ENCODE results near the gene SCO2.

The SCO2 gene

DNA sequence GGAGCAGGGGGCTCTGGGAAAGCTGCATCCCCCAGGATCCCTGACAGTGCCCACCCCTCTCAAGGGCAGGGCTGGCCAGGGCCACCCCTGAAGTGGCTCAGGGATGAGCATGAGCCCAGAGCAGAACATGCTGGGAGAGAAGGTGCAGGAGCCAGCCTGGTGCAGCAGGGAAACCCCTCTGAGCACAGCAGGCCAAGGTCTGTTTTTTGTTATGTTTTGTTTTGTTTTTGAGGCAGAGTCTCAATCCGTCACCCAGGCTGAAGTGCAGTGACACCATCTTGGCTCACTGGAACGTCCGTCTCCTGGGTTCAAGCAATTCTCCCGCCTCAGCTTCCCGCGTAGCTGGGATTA, 49.8 kb downstream of the SCO2 start:
- no peak for TF ChIP-seq TEAD4 (IDR thresholded peaks at IDR 0.05)

DNA sequence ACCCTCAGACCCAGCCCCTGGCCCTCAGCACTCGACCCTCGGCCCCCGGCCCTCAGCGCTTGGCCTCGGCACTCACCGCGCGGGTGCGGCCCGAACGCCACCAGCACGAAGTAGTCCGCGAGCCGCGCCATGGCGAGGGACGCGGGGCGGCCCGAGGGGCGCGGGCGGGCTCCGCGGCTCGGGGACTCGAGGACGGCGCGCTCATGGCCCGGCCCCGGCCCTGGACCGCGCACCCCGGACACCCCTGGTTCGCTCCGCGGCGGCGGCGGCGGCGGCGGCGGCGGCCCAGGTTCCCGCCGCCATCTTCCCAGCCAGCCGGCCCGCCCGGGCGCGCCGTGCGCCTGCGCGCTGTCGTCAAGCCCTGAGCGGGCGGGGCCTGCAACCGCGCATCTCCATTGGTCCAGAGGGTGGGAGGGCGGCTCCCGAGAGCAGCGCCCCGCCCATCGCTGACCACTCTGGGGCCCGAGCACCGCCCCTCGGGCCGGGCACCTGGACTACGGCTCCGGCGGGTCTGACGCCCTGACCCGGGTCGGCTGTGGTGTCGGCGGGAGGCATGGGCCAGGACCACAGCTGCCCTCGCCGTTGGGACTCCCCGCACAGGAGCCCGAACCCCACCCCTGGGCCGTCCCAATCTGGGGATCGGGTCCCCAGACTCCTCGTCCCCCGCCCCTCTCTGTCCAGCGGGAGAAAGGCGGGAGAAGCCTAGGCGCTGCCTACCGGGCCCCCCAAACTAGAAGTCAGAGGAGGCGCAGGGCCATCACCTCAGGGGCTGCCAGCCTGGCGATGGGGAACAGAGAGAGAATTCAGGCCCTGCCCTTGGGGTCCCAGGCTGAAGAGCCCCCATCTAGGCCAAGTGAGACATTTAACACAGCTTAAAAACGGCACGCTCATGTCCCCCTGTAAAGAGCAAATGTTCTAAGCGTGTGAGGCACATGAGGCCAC, 50.4 kb downstream of the SCO2 start, which contains the start of gene SBF1:
Gene SBF1, minus strand, starts transcription at position 326 of the 942 bp plus-strand sequence. Its CDS starts 195 bp downstream, at position 131.
- TF ChIP-seq NFIC (IDR thresholded peaks at IDR 0.05) (no peak), RAD21 (IDR thresholded peaks at IDR 0.05; ENCODE audit: low read depth) (no peak), EP300 (IDR thresholded peaks at IDR 0.05; ENCODE audit: borderline replicate concordance) (no peak), CREB1 (IDR thresholded peaks at IDR 0.05; ENCODE audit: low read depth) (no peak), EGR1 (IDR thresholded peaks at IDR 0.05) (no peak), CEBPB (IDR thresholded peaks at IDR 0.05) (no peak), ZBTB7A (IDR thresholded peaks at IDR 0.05; ENCODE audit: low read depth) (peak; percentile 59; the same call in 1 of the 2 replicates), TAF1 (IDR thresholded peaks at IDR 0.05; ENCODE audit: low read depth) (peak; percentile 54; the same call in 1 of the 2 replicates), YY1 (IDR thresholded peaks at IDR 0.05; ENCODE audit: low read depth) (peak; percentile 82), TCF12 (IDR thresholded peaks at IDR 0.05; ENCODE audit: low read depth) (no peak), TEAD4 (IDR thresholded peaks at IDR 0.05) (no peak), FOXM1 (IDR thresholded peaks at IDR 0.05; ENCODE audit: borderline replicate concordance, low read depth) (no peak)
- TF ChIP-seq, protein P1, sequence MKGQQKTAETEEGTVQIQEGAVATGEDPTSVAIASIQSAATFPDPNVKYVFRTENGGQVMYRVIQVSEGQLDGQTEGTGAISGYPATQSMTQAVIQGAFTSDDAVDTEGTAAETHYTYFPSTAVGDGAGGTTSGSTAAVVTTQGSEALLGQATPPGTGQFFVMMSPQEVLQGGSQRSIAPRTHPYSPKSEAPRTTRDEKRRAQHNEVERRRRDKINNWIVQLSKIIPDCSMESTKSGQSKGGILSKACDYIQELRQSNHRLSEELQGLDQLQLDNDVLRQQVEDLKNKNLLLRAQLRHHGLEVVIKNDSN (IDR thresholded peaks at IDR 0.05) = no peak
- TF ChIP-seq, protein P2, sequence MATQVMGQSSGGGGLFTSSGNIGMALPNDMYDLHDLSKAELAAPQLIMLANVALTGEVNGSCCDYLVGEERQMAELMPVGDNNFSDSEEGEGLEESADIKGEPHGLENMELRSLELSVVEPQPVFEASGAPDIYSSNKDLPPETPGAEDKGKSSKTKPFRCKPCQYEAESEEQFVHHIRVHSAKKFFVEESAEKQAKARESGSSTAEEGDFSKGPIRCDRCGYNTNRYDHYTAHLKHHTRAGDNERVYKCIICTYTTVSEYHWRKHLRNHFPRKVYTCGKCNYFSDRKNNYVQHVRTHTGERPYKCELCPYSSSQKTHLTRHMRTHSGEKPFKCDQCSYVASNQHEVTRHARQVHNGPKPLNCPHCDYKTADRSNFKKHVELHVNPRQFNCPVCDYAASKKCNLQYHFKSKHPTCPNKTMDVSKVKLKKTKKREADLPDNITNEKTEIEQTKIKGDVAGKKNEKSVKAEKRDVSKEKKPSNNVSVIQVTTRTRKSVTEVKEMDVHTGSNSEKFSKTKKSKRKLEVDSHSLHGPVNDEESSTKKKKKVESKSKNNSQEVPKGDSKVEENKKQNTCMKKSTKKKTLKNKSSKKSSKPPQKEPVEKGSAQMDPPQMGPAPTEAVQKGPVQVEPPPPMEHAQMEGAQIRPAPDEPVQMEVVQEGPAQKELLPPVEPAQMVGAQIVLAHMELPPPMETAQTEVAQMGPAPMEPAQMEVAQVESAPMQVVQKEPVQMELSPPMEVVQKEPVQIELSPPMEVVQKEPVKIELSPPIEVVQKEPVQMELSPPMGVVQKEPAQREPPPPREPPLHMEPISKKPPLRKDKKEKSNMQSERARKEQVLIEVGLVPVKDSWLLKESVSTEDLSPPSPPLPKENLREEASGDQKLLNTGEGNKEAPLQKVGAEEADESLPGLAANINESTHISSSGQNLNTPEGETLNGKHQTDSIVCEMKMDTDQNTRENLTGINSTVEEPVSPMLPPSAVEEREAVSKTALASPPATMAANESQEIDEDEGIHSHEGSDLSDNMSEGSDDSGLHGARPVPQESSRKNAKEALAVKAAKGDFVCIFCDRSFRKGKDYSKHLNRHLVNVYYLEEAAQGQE (IDR thresholded peaks at IDR 0.05; ENCODE audit: low read depth) = no peak
- TF ChIP-seq, protein P3, sequence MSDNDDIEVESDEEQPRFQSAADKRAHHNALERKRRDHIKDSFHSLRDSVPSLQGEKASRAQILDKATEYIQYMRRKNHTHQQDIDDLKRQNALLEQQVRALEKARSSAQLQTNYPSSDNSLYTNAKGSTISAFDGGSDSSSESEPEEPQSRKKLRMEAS (IDR thresholded peaks at IDR 0.05) = no peak

DNA sequence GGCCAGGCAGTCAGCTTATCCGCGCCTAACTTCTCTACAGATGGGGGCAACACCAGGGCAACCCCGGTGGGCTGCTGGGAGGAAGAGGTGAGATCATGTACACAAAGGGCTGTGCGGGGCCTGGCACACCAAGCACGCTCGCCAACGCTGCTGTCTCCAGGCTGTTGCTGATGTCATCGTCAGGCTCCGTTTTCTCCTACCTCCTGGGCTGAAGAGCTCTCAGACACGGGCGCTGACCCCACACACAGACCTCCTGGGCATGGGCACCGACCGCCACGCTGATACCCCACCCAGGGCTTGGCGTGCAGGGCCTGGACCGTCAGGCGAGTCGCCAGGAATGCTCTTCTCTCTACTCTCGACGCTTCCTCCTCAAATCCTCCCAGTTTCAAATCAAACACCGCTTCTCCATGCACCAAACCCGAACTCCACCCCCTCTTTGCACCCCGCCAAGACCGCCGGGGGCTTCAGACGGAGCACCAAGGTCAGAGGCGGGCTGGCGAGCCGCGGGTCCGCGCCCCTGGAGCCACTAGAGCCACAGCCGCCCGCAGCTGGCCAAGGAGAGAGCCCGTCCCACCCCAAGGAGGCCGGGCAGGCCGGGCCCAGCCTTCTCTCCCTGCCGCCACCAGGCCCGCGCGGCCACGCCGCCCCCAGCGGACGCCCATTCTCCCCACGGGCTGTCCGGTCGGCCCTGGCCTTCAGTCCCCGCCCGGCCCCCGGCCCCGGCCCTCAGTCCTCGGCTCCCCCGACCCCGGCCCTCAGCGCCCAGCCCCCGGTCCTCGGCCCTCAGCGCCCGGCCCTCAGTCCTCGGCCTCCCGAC, 51.3 kb downstream of the SCO2 start:
- no peak for TF ChIP-seq YY1 (IDR thresholded peaks at IDR 0.05; ENCODE audit: low read depth)
- TF ChIP-seq, protein P3 (IDR thresholded peaks at IDR 0.05) = peak; percentile 50
- TF ChIP-seq, protein P1 (IDR thresholded peaks at IDR 0.05) = no peak

All from Ishikawa (cell line).